ENCODE data around the gene PLXNA2.

The PLXNA2 gene

GRCh38 chr1:208219659-208220282, 24.4 kb downstream of the PLXNA2 start:
- DNase-seq: no peak

- DNase-seq: no peak
These were observed 25.0 kb downstream of the PLXNA2 start for GRCh38 chr1:208219098-208219658.

DNA sequence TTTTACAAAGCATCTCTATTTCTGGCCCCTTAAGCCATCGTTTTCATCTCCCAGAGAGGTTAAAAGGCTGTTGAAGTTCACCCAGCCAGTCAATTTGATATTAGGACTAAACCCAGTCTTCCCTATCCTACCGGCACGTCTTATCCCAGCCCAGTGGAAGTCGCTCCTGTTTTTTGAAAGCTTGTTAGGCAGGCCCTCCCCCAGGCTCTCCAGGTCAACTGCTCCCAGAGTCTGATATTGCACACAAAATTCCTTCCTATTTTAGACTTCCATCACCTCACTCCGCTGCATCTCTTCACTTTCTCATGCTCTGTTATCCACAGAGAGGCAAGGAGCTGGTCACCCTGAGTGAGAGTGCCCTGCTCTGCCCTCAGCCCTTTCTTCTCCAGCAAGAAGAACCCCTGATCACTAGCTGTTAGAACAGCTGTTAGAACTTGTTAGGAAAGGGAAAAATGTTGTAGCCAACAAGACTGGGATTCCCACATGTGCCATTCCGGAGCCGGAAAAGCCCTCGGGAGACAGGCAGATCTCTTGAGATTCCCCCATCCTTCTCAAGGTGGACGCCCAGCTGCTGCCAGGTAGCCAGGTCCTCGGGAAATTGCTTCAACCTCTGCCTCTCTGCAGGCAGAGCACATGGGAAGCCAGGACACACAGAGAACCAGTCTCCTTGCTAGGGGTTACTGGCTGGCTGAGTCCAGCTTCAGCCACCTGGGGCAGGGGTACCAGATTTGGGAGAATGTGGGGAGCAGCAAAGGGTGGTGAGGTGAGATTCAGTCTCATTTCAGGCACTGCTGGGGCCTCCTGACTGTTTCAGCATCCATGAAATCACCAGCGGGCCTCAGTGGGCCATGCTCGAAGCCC, 25.7 kb downstream of the PLXNA2 start:
- no peak for DNase-seq

DNA sequence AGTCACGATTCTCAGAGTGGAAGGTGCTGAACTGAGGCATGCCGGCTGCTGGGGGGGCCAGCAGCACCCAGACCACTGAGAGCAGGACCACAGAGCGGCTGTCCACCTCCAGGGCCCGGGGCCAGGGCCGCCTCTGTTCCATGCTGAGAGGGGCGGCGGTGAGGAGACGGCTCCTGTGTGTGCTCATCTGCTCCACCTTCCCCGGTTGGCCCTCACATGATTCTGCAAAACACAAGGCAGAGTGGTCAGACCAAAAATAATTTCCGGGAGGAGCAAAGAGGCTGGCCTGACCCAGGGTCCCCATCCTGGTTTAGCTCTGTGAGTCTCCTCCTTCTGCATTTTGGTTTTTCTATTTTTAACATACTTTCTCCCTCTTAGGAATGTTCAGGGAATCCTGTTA, 26.4 kb downstream of the PLXNA2 start:
- DNase-seq: no peak

DNA sequence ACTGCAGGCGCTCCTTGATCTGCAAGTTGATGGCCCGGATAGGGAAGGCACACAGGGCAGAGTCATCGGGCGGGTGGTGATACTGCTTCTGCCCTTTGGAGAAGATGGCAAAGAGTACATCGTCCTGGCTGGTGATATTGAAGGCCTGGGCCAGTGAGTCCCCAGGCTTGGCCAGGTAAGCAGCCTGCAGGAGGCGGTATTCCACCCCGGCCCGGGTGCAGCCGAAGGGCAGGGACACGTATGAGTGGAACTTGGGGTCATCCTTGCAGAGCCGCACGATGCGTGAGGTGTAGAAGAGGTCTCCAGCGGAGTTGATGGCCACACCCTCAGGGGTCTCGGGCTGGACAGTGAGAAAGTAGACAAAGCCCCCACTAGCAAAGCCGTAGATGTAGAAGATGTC, 27.4 kb downstream of the PLXNA2 start:
- no peak for DNase-seq

- no peak for DNase-seq
These were observed 28.1 kb downstream of the PLXNA2 start for GRCh38 chr1:208216062-208216461.

DNA sequence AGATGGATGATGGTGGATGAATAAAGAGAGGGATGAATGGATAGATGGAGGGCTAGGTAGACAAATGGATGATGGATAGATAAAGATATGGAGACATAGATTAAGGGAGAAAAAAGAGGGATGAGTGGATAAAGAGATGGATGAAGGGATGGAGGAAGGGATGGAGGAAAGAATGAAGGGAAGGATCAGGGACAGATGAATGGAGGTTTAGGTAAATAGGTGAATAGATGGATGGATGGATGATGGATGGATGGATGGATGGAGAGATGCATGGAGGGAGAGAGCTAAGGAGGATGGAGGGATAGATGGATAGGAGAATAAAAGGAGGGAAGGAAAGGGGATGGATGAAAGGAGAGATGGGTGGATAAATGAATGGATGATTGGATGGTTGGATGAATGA, 28.8 kb downstream of the PLXNA2 start:
- no peak for DNase-seq

DNA sequence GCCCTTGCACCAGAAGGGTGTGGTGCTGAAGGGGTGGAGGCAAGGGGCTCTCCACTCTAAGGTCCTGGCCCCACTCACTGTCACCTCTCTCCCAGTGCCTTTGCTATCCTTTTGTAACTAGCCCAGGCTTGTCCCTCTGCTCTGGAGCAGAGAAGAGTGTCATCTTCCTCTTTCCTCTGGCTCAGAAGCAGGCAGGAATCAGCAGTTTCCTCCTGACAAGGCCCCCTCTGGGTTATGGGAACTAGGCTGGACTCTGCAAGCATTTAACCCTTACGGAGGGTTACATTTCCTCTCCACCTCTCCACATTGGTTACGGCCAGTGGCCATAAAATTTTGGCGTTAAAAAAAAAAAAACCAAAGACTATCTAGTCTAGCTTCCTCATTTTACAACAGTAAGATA, 30.4 kb downstream of the PLXNA2 start:
- no peak for DNase-seq

DNA sequence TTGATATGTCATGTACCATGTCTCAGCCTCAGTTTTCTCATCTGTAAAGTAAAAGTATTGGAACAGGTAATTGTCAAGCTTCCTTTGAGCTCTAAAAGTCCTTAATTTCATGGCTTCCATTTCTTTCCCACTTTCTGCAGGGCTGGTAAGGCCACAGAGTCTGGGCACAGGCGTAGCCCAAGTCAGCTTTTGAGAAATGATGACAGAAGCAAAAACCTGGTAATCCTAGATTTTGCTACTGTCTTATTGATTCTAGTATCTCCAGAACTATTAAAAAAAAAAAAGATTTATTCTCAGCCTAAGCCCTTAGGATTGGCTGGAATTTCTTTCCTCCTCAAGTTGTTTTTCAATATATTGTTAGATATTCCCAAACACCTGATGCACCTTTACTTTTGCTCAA, 31.3 kb downstream of the PLXNA2 start:
- no peak for DNase-seq

DNA sequence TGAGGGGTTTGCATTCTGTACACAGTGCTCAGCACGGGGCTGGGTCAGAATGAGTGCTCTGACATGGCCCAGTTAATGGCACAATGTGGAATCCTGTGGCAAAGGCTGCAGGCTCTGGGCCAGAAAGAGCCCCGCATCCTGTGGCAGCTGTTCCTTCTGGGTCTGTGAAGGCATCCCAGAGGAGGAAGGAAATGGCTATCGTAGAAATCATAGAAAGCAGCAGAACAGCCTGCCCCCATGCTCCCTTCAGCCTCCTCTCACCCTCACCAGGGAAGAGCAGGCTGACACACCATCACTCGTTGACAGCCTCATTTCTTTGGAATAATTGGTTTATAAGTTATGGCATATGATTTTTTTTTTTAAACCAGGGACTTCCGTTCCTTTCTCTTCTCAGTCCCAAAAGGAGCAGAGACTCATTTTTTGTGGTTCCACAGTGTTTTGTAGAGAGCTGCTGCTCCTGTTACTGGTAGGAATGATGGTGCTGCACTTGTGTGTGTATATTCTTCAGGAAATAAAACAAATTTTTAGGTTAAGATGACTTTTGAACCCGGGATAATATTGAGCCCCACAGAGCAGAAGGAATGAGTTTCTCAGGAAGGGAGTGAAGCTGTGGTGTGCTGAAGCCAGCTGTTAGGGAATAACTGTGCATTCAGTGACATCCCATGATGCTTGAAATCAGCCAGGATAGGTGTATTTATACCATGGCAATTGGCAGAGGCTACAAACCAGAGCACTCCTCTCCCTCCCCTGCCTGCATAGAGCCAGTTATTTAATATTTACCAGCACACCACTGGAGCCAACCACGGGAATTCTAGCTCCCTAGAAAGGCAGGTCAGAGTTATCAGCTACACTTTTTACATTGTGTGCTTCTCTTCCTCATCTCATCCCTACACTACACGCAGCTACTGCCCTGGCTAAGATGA, 32.0 kb downstream of the PLXNA2 start:
- DNase-seq: no peak

- no peak for DNase-seq
These were observed 34.1 kb downstream of the PLXNA2 start for GRCh38 chr1:208209896-208210589.

DNA sequence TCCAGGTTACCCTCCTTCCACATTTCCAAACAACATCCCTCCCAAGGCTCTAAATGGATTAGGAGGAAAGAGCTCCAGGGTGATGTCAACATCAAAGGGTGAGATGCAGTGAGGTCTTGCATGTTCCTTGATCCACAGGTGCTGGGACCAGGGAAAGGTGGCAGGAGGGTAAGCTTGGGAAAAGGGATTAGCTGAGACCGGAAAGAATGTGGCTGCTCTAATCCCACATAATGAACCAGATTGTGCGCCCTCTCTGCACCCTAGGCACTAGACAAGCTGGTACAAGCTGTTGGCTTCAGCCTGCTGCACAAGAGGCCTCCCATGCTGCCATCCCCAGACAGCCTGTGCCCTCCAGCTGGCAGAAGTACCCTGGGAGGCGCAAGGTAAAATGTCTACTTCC, 34.9 kb downstream of the PLXNA2 start:
- no peak for DNase-seq

GRCh38 chr1:208208132-208208487, 36.1 kb downstream of the PLXNA2 start:
- DNase-seq: no peak

DNA sequence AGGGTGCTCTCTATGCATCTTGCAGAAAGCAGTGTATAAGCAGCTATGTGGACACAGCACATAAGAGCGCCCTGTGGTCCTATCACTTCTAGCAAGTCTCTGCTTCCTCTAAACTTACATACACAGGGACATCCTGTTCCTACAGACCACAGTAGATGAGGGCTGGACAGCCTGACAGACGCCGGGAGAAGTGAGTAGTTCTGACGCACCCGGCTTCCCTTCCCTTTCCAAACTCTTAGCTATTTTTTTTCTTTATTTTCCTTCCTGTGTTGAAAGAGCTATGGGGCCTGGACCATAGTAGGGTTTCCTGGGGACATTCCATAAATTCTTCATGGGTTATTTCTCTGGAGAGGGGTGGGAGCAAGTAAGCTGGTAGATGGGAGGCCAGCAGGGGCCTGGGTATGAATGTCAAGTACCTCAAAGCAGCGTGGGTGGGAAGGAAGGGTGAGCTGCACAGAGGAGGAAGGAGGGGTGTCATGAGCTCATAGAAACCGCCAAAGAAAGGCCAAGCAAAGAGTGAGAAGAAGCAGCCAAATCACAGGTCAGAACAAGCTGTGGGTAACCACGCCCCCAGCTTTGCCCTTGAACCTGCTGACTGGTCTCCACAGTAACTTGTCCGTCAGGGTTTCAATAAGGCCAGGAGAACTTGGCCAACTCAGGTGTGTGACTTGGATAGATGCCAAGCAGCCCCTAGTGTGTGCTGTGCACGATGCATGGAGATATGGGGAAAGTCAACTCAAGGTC, 36.6 kb downstream of the PLXNA2 start:
- no peak for DNase-seq

- DNase-seq: no peak
These were observed 38.0 kb downstream of the PLXNA2 start for GRCh38 chr1:208206092-208206698.

- no peak for DNase-seq
These were observed 38.8 kb downstream of the PLXNA2 start for GRCh38 chr1:208205216-208206013.

DNA sequence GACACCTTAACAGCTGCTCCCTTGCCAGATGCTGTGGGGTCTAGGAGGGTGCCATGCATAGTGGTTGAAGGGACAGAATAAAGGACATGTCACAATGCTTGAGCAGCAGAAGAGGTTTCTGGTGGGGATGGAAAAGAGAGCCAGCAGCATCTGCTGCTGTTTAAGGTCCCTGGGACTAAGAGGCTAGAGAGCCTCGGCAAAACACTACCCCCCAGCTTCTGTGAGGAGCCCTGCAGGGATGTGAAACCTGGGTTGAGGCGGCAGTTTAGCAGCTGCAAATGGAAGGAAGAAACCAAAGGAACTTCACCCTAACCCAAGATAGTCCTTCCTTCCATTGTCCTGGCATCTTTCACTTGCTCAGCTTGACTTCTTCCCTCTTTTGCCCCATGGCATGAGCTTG, 39.4 kb downstream of the PLXNA2 start:
- no peak for DNase-seq

- no peak for DNase-seq
These were observed 40.2 kb downstream of the PLXNA2 start for GRCh38 chr1:208203848-208204609.

DNA sequence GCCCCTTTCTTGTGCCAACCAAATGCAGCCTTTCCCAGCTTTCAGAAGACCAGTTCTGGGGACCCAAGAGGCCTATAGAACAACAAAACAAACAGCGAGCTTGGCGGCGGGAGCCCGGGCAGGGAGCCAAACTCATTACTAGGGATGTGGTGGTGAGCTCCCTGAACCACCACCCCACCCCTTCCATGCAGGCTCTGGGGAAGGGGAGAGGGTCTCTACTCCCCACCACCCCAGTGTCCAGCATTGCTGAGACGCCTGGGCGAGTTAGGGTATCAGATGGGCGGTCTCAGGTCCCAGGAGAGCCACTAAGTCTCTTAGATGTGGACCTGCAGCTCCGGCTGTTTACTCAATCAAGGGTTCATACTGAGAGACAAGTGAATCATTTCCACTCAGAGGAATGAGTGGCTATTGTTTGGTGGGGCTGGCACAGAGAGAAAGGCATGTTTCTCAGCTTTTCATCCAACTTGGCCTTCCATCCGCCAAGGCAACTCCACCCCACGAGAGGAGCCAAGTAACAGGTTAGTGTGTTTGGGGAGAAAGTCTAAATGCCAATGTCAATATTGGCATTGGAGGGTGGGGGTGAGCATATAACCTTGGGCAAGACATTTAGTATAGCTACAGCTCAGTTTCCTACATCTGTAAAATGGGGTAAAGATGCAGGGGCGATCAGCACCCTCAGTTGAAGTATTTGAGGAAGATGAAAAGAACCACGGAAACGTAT, 40.9 kb downstream of the PLXNA2 start:
- DNase-seq: no peak
